Measurements from ENCODE around the gene SMARCAL1. TPM values are rescaled to one million over a fixed set of nuclear protein-coding genes. Genes with fewer than 3 reads are reported as not detected.

Gene SMARCAL1
- polyA plus RNA-seq, 4 donors = 26.0 to 28.8 (median 27.1) TPM

- DNase-seq (ENCODE audit: low read depth in 4 of 4, low spot score in 3 of 4) = no peak
Observed at GRCh38 chr2:216392018-216392562, 20.2 kb upstream of the SMARCAL1 start.

DNA sequence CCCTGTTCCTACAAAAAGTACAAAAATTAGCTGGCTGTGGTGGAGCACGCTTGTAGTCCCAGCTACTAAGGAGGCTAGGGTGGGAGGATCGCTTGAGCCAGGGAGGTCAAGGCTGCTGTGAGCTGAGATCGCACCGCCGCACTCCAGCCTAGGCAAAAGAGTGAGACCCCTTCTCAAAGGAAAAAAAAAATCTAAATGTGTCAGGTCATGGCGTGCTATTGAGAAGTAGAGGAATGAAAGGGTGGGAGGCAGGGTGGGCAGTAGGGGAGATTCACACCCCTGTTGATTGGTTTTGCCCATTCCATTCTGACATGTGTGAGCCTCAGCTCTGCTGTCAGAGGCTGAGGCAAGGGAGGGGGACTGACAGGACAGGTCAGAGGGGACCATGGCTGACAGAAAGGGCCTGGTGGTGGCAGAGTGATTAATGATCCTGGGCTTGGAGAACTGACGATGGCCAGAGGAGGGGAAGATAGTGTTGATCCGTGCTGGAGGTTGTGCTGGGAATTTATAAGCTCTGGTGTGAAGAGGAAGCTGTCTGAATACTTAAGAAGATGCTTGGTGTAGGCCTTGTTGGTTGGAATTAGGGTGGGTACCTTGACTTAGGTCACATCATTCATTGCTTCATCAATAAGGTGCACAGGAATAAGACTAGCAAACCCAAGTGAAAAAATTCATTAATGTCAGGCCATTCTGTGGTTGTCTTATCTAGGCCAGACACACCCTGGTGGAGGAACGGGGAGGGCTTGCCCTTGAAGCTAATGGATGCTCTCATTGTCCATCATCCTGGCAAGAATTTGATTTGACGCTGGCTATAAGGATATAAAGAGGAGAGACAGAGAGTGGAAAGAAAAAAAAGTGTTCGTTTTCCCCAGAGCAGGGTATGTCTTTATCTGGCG, 19.1 kb upstream of the SMARCAL1 start:
- no peak for DNase-seq (ENCODE audit: low read depth in 4 of 4, low spot score in 3 of 4)

- DNase-seq (ENCODE audit: low read depth in 4 of 4, low spot score in 3 of 4) = no peak
Observed at GRCh38 chr2:216394881-216395280, 17.4 kb upstream of the SMARCAL1 start.

DNA sequence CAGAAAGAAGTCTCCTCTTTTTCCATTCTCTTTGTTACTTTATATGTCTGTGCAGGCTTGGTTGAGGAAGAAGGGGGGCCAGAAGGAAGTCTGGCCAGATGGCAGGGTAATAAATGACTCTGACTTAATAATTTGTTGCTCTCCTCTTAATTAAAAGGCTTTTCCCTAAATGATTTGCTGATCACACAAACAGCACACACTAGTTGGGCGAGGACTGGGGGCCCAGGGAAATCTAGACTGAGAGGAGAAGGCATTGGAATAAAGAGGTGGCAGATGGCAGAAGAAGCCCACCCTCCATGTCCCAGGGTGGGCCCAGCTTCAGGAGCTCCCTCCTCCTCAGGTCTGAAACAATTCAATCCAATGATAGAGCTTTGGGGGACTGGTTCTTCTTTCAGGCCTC, 12.7 kb upstream of the SMARCAL1 start:
- DNase-seq (ENCODE audit: low read depth in 4 of 4, low spot score in 3 of 4) = peak in 1 of 4 donors; percentile 7

DNA sequence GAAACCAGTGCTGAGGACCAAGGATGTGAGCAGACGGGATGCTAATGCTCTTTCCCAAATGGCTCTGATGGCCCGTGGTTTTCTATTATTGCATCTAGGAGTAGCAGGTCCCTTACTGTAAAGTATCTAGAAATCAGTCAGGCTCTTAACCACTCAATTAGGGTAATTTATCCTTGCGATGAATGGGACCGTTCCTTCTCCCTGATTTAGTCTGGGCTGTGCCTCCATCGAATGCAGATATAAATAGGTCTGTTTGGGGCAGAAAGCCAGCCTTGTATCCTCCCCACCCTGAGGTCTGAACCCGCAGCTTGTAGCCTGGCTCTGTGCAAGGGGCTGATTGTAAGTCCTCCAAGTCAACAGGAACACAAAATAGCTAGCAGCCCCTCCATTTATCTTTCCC, 9.5 kb upstream of the SMARCAL1 start:
- no peak for DNase-seq (ENCODE audit: low read depth in 4 of 4, low spot score in 3 of 4)

DNA sequence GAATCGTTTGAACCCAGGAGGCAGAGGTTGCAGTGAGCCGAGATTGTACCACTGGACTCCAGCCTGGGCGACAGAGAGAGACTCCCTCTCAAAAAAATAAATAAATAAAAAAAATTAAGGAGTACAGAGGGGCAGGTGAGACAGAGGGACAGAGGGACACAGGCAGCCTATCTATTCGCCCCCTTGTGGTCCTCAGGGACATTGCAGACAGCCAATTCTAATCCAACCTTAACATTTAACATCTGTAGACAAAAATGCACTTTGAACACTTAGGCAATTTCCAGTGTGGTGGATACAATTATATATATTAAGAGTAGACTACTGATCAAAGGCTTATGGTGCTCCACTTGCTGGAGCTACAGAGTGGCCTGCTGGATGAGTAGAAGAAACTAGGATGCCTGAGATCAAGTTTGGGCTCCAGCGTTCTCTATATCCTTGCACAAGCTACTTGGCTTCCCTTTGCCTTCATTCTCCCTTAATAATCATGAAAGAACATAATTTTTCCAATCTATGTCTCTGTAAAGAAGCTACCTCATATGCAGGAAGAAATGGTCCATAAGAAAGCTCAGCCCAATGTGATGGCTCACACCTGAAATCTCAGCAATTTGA, 8.2 kb upstream of the SMARCAL1 start:
- no peak for DNase-seq (ENCODE audit: low read depth in 4 of 4, low spot score in 3 of 4)

- no peak for DNase-seq (ENCODE audit: low read depth in 4 of 4, low spot score in 3 of 4)
Observed at GRCh38 chr2:216405588-216405987, 6.7 kb upstream of the SMARCAL1 start.

GRCh38 chr2:216406826-216407225, 5.5 kb upstream of the SMARCAL1 start:
- no peak for DNase-seq (ENCODE audit: low read depth in 4 of 4, low spot score in 3 of 4)

DNA sequence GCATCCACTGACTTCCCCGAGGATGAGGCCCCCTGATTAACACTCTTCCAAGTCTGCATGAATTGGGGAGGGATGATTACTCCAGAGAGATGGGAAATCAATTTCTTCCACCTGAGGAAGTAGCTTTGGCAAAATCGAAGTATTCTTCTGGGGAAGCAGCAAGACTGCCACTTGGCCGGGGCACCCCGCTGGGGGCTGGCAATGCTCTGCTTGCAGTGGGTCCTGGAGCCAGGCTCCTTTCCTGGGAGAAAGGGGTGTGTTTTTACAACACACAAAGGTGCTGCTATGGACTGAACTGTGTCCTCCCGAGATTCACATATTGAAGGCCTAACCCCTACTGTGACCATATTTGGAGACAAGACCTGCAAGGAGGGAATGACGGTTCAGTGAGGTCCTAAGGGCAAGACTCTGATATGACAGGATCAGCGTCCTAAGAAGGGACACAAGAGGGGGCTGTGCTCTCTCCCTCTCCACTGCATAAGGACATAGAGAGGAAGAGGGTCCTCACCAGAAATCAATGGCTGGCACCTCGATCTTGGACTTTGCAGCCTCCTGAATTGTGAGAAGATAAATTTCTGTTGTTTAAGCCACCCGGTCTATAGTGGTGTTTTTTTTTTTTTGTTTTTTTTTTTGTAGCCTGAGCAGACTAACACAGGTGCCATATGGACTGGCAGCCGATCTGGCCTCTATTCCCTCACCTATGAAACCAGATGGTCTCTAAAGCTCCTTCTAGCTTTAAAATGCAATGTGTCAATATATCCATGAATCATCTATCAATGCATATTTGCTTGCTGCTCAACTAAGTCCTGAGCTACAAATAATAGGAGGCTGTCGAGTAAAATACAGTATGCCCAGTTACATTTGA, 3.6 kb upstream of the SMARCAL1 start:
- DNase-seq (ENCODE audit: low read depth in 4 of 4, low spot score in 3 of 4) = no peak

DNA sequence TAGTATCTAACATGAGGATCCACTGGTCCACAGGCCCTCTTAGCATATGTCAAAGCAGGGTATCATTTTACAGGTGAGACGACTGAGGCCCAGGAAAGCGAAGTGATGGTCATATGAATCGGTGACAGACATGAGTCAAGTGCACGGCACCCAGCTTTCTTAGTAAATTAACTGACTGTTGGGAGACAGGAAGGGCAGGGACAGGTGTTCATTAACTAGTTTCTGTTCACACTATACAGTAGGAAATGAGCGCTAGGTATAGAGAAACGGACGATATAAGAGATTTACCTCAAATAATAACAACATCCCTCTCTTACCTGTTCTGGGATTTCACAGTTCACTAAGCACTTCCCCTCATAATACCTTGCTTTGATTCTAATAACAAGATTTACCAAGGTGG, 1.7 kb upstream of the SMARCAL1 start:
- no peak for DNase-seq (ENCODE audit: low read depth in 4 of 4, low spot score in 3 of 4)

- DNase-seq (ENCODE audit: low read depth in 4 of 4, low spot score in 3 of 4) = no peak
Observed at GRCh38 chr2:216413882-216414281, 1.6 kb downstream of the SMARCAL1 start.

GRCh38 chr2:216414772-216415319, 2.6 kb downstream of the SMARCAL1 start:
- no peak for DNase-seq (ENCODE audit: low read depth in 4 of 4, low spot score in 3 of 4)

- DNase-seq (ENCODE audit: low read depth in 4 of 4, low spot score in 3 of 4) = no peak
Observed at GRCh38 chr2:216415541-216415940, 3.3 kb downstream of the SMARCAL1 start.

DNA sequence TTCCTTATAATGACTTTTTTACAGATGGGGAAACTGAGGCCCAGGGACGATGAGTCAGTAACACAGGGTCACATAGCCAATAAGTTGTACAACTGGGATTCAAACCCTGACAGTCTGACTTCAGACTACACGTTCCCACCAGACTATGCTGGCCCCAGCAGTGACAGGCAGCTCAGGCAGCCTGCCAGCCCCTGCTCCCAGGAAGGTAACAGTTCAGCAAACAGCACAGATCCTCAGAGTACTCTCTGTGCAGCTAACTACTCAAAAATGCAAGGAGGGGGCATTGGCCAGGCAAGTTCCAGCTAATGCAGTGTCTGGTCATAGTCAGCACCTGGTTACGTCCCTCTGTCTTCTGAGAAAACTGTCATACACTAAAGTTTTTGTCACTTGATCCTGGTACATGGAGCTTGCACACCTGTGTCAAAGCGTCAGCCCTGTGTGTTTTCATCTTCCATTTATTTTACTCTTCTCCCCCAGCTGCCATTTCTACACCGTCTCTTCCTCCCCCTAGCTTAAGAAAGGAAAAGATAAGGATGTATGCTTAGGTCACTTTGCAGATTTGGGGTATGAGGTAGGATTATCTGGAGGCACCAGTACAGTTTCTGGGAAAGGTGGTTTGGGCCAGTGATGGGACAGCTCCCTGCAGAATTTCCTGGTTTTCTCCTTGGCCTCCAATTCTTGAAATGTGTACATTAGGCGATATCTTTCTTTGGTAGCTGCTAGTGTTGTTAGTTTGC, 4.5 kb downstream of the SMARCAL1 start:
- DNase-seq (ENCODE audit: low read depth in 4 of 4, low spot score in 3 of 4) = no peak

DNA sequence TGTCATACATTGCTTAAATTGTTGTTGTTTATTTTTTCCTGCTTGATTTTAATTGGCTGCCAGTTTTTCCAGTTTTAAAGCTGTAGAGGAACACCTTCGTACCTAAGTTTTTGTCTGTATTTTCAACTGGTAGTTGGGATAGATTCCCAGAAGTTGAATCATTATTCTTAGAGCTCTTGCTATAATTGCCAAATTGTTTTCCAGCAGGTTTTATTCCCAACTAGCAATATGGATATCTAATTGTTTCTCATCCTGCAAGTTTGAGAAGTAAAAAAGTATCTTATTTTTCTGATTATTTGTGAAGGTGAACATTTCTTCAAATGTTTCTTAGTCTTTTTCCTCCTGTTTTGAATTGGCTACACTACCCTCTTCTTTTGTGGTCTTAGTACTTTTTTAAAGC, 6.7 kb downstream of the SMARCAL1 start:
- no peak for DNase-seq (ENCODE audit: low read depth in 4 of 4, low spot score in 3 of 4)

DNA sequence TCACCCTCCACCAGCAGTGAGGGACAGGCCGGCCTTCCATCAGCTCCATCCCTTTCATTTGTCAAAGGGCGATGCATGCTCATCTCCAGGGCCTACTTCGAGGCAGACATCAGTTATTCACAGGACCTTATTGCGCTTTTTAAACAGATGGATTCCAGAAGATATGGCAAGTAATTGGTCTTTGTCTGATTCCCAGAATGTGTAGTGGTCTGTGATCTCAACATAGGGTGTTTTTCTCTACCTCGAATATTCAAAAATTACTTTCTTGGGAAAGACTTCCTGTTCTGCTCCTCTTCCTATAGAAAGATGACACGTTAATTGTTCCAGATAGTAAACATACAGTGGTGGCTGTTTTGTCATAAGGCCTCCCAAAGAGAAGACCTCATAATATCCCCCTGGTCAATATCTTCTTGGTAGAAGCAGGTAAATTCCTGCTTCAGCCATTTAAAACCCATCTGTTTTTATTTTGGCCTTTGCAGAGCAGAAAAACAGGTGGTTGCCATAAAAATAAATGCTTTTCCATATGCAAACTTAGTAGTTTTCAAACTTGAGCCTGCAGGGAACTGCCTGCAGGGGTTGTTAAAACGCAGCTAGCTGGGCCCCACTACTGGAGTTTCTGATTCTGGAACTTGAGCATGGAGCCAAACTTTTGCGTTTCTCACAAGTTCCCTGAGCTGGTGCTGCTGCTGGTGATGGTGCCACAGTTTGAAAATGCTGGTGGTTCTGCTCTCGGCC, 8.2 kb downstream of the SMARCAL1 start:
- DNase-seq (ENCODE audit: low read depth in 4 of 4, low spot score in 3 of 4) = no peak

- DNase-seq (ENCODE audit: low read depth in 4 of 4, low spot score in 3 of 4) = no peak
Observed at GRCh38 chr2:216423071-216423470, 10.8 kb downstream of the SMARCAL1 start.

DNA sequence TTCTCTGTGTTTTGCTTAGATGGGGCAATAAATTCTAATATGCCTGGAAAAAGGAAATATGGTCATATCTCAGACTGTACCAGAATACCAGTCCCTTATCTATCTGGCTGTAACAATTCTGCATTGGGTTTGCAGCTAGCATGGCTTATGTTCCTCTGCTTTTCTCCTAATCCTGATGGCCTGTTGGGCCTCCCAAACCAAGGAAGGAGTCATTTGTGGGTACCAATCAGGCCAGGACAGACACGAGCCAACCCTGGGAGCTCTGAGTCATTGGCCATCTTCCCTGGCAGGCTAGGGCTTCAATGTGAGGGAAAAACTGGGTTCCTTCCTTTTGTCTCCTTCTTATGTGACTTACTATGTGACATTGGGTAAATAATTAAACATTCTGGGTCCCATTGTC, 12.0 kb downstream of the SMARCAL1 start:
- DNase-seq (ENCODE audit: low read depth in 4 of 4, low spot score in 3 of 4) = no peak
